GM12878 (cell line): ENCODE results near the gene RAD51B. TPM values are rescaled to one million over a fixed set of nuclear protein-coding genes. Genes with fewer than 3 reads are reported as not detected.

Experiments used
- ATAC-seq: fragments of 200-7000 bp; cut with Tn5 transposase; 3 replicates; pipeline ENCODE4 v1.9.1; 2020; ENCODE audit warnings: mild to moderate bottlenecking, moderate library complexity
- BruUV-seq: library from RNA; stranded (reverse); fragments of 400-500 nt; replicated peaks from 2 replicates; lab custom pipeline; 2021; lab: Mats Ljungman, UMichigan
- CTCF ChIA-PET: fragments of 300-600 bp; sonication (Branson Sonifier 250); formaldehyde crosslinking; extraction: SDS; loops from one replicate; lab custom pipeline; 2021; ENCODE audit warnings: inconsistent platforms; lab: Yijun Ruan, JAX
- POLR2A ChIA-PET: fragments of 350-600 bp; formaldehyde crosslinking; extraction: SDS; loops from one replicate; lab custom pipeline; 2021; ENCODE audit warnings: inconsistent platforms; lab: Charles Lee
- RAD21 ChIA-PET: fragments of 300-600 bp; sonication (Branson Sonifier 250); formaldehyde crosslinking; loops from one replicate; lab custom pipeline; 2023; ENCODE audit warnings: antibody characterized with exemption; ENCODE audit not compliant: unreplicated experiment; lab: Charles Lee
- SMC1A ChIA-PET: fragments of 300-600 bp; sonication (Branson Sonifier 250); formaldehyde crosslinking; loops from one replicate; lab custom pipeline; 2023; ENCODE audit not compliant: unreplicated experiment, uncharacterized antibody; lab: Charles Lee
- DNase-seq: peaks from one replicate; pipeline ENCODE4 v3.0.0-alpha.2; 2011; ENCODE audit warnings: low read depth, low spot score
- FAIRE-seq: peaks from 3 replicates; lab custom pipeline; 2011; peaks lifted over from hg19 to GRCh38; lab: Jason Lieb, UNC
- H2AFZ ChIP-seq: 2 replicates; pipeline ENCODE4 v1.6.0; 2011; ENCODE audit warnings: low read depth, low read length, control low read depth; ENCODE audit not compliant: control insufficient read depth
- H3K27ac ChIP-seq: 2 replicates; pipeline ENCODE4 v1.5.1; 2011; ENCODE audit warnings: control low read depth; ENCODE audit not compliant: control insufficient read depth, insufficient read depth
- H3K27me3 ChIP-seq, 2 experiments: replicated peaks in 1 of 2; 2 replicates each; pipeline versions ENCODE4 v1.6.0 to v1.6.1; 2011; ENCODE audit warnings: low read length in 1 of 2; ENCODE audit not compliant: control insufficient read depth in 2 of 2, insufficient read depth in 2 of 2
- H3K36me3 ChIP-seq, 2 experiments: 2 replicates each; pipeline ENCODE4 v1.5.1; 2011; ENCODE audit warnings: low read length in 1 of 2; ENCODE audit not compliant: control insufficient read depth in 2 of 2, insufficient read depth in 2 of 2
- H3K4me1 ChIP-seq: 2 replicates; pipeline ENCODE4 v1.6.1; 2011; ENCODE audit warnings: mild to moderate bottlenecking, low read length, moderate library complexity, mixed read lengths; ENCODE audit not compliant: control insufficient read depth, insufficient read depth
- H3K4me2 ChIP-seq: 2 replicates; pipeline ENCODE4 v1.6.0; 2011; ENCODE audit warnings: control low read depth; ENCODE audit not compliant: control insufficient read depth, insufficient read depth
- H3K4me3 ChIP-seq: fragments of 200-600 bp; sonication (generic); 2 replicates; pipeline ENCODE4 v1.5.1; 2016
- H3K79me2 ChIP-seq: 2 replicates; pipeline ENCODE4 v1.6.0; 2011; ENCODE audit warnings: low read length; ENCODE audit not compliant: control insufficient read depth, insufficient read depth
- H3K9ac ChIP-seq: 2 replicates; pipeline ENCODE4 v1.8.0; 2011; ENCODE audit warnings: low read length, control low read depth, mixed read lengths; ENCODE audit not compliant: control insufficient read depth, insufficient read depth
- H3K9me3 ChIP-seq: replicated peaks from 3 replicates; pipeline ENCODE4 v1.5.1; 2011; ENCODE audit warnings: mild to moderate bottlenecking, low read length; ENCODE audit not compliant: control insufficient read depth, insufficient read depth
- H4K20me1 ChIP-seq: 2 replicates; pipeline ENCODE4 v1.6.0; 2011; ENCODE audit not compliant: control insufficient read depth, insufficient read depth
- ASH2L ChIP-seq: fragments of 300-600, 200-600 bp; sonication (generic); IDR thresholded peaks from 2 replicates; pipeline ENCODE4 v1.6.1; 2017; ENCODE audit warnings: low read depth, mild to moderate bottlenecking, borderline replicate concordance
- MTA3 ChIP-seq: IDR thresholded peaks from 2 replicates; pipeline ENCODE4 v1.6.1; 2012; ENCODE audit warnings: low read length, inconsistent platforms, borderline replicate concordance
- POLR2AphosphoS5 ChIP-seq: IDR thresholded peaks from 2 replicates; pipeline ENCODE4 v1.6.1; 2011; ENCODE audit warnings: mild to moderate bottlenecking, low read length, inconsistent platforms
- SMARCA5 ChIP-seq: fragments of 450-650 bp; IDR thresholded peaks from 2 replicates; pipeline ENCODE4 v1.6.1; 2017; ENCODE audit warnings: mild to moderate bottlenecking
- SRF ChIP-seq, 2 experiments: IDR thresholded peaks; 2 replicates each; pipeline ENCODE4 v1.6.1; 2011; ENCODE audit warnings: low read depth in 2 of 2, low read length in 2 of 2, mild to moderate bottlenecking in 1 of 2, moderate library complexity in 1 of 2
- TAF1 ChIP-seq: IDR thresholded peaks from 2 replicates; pipeline ENCODE4 v1.6.1; 2011; ENCODE audit warnings: mild to moderate bottlenecking, low read depth, low read length, borderline replicate concordance
- ZNF384 ChIP-seq: IDR thresholded peaks from 2 replicates; pipeline ENCODE4 v1.6.1; 2012; ENCODE audit warnings: low read depth, mild to moderate bottlenecking, low read length, improper control_type of control experiment, borderline replicate concordance
- WGBS: methylation state at CpG from one replicate; pipeline ENCODE4 v1.1.6; 2016; ENCODE audit warnings: low lambda C conversion rate; ENCODE audit not compliant: insufficient replicate concordance, insufficient coverage; ENCODE audit errors: missing lambda C conversion rate; 5-methylcytosine and 5-hydroxymethylcytosine counted together
- in situ Hi-C: fragments of 300-500 bp; cut with MboI; formaldehyde crosslinking; loops from 9 replicates; pipeline ENCODE4 v1.14.3; 2018; ENCODE audit warnings: mixed read lengths
- intact Hi-C: fragments of 100-400 bp; cut with micrococcal nuclease; formaldehyde crosslinking; loops from one replicate; pipeline ENCODE4 v1.14.2; 2022; ENCODE audit not compliant: unreplicated experiment
- polyA plus RNA-seq, 11 experiments: library from polyadenylated mRNA; depleted of rRNA in 4 of 11; unstranded in 6 of 11; stranded (reverse) in 5 of 11; fragments of >200 nt; fragmentation: Nextera tagmentation in 4 of 11; fragmentation: Illumina TruSeq in 1 of 11; extraction: Ambion mirVana in 4 of 11; extraction: Trizol in 1 of 11; gene quantifications; 1 replicate in 1 of 11; 2 replicates in 10 of 11; pipeline versions ENCODE4 v1.2.1 to v1.2.3, GENCODE V29; 2011 to 2016; ENCODE audit warnings: inconsistent platforms in 2 of 11, missing spikeins in 2 of 11, low read depth in 1 of 11
- total RNA-seq, 4 experiments: library from RNA; depleted of rRNA in 3 of 4; stranded (reverse); fragments of >200 nt in 3 of 4; fragmentation: Illumina TruSeq in 1 of 4; extraction: Trizol in 1 of 4; gene quantifications; 2 replicates each; pipeline versions ENCODE4 v1.2.1 to v1.2.3, GENCODE V29; 2013 to 2021

The RAD51B gene
- total and polyA plus RNA-seq, 10 of the 15 experiments (the other 5 are each of a cell fraction or from before 2014, with no cell fraction given): 9.8 to 26.8 (median 21.3) TPM

DNA sequence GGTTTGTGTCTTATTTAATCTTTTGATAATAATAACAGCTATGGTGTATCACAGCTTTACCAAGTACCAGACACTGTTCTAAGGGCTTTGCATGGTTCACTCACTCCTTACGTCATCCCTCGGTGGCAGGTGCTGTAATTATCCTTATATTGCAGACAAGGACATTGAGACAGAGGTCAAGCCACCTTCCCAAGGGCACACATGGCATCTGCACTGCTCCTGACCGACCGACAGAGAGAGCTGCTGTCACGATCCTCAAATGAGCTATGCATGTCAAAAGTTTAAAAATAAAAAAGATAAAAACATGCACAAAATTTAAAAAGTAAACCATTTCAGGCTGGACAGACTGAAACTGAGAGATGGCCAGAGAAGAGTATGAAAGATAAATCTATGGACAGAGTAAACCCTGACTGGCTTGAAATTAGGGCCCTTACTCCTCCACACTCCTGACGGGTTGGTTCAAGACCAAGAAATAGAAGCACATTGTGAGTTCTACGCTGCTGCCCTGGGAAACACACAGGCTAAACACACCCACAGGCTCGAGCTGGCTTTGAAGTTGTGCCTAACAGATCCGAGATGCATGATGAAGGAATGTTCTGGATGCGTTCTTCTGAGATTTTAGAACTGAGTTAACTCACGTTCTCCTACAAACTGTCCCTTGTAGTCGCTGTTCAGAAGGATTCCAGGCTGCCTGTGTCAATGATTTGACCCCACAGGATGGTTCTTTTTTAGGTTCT, 704.6 kb downstream of the RAD51B start:
- peaks cover 3% of the 10 kb centered on the region; the same call in 2 of the 3 replicates for H3K9me3 ChIP-seq
- no peaks in the 10 kb centered on the region for H4K20me1 ChIP-seq
- intact Hi-C loops (no loop called here), in situ Hi-C loops (no loop called here)
- H2AFZ ChIP-seq: no peak overlapping the region
- no peaks in the 10 kb centered on the region for H3K27me3 ChIP-seq
- H3K4me2 ChIP-seq: no peak overlapping the region
- H3K4me3 ChIP-seq: no peak overlapping the region
- FAIRE-seq: no peak
- peaks cover 14% of the 10 kb centered on the region for H3K4me1 ChIP-seq
- WGBS: 83% methylated on average over 12 of the region's 12 CpGs
- H3K9ac ChIP-seq: no peak overlapping the region
- no peak for TF ChIP-seq ASH2L
- no peak for TF ChIP-seq SRF (IDR thresholded peaks at IDR 0.05; ENCODE audit: low read depth in 2 of 2, low read length in 2 of 2)
- no peak for TF ChIP-seq MTA3
- TF ChIP-seq TAF1: no peak
- BruUV-seq: no TSS peak
- CTCF ChIA-PET: interaction anchor here (1.4 kb wide), 2 partner anchors 9 to 11 kb away, joined by 3 to 4 read pairs; no protein-coding TSS in a partner anchor
- H3K36me3 ChIP-seq: no peaks in the 10 kb centered on the region
- RAD21 ChIA-PET: interaction anchor here (0.7 kb wide), 1 partner anchor 17 kb away, joined by 4 read pairs; no protein-coding TSS in a partner anchor
- POLR2A ChIA-PET: no interaction called here
- no peaks in the 10 kb centered on the region for H3K79me2 ChIP-seq
- SMC1A ChIA-PET: interaction anchor here (1.5 to 2.3 kb wide), 3 partner anchors 10 to 14 kb away, joined by 5 to 13 read pairs (median 9); no protein-coding TSS in a partner anchor
- ATAC-seq: no peak
- DNase-seq: no peak
- no peak overlapping the region for H3K27ac ChIP-seq

GRCh38 chr14:68525516-68525915, 705.9 kb downstream of the RAD51B start:
- BruUV-seq: no TSS peak
- FAIRE-seq (no peak), DNase-seq (no peak), ATAC-seq (no peak)
- Histone ChIP-seq H3K27me3 (no peaks in the 10 kb centered on the region), H3K4me3 (no peak overlapping the region), H4K20me1 (no peaks in the 10 kb centered on the region), H2AFZ (no peak overlapping the region), H3K27ac (no peak overlapping the region), H3K4me1 (peaks cover 3% of the 10 kb centered on the region; the same call in 1 of the 2 replicates), H3K36me3 (no peaks in the 10 kb centered on the region), H3K4me2 (no peak overlapping the region), H3K79me2 (no peaks in the 10 kb centered on the region), H3K9me3 (peaks cover 4% of the 10 kb centered on the region; the same call in 2 of the 3 replicates), H3K9ac (no peak overlapping the region)
- intact Hi-C loops (no loop called here), in situ Hi-C loops (no loop called here)
- TF ChIP-seq POLR2AphosphoS5 (no peak), ZNF384 (no peak), SMARCA5 (no peak)
- 92% methylated on average over 4 of the region's 4 CpGs for WGBS
- ChIA-PET POLR2A (interaction anchor here (1.0 kb wide), 1 partner anchor 10 kb away, joined by 4 read pairs; no protein-coding TSS in a partner anchor), RAD21 (no interaction called here), CTCF (no interaction called here), SMC1A (no interaction called here)
